Endothelial cell of umbilical vein (primary cell): ENCODE results near the gene CCDC40.

Source experiments
- CTCF ChIP-seq, 2 donors: IDR thresholded peaks; 1 replicate in 1 of 2; 2 replicates in 1 of 2; pipeline ENCODE4 v1.5.1; 2011; ENCODE audit warnings: low read length in 2 of 2, mild to moderate bottlenecking in 2 of 2, moderate library complexity in 2 of 2, control low read depth in 1 of 2, inconsistent platforms in 1 of 2, low read depth in 1 of 2; ENCODE audit not compliant: insufficient read depth in 1 of 2; ENCODE audit errors: extremely low read depth in 1 of 2
- EZH2 ChIP-seq: IDR thresholded peaks from 2 replicates; pipeline ENCODE4 v1.6.1; 2012; ENCODE audit warnings: borderline replicate concordance, low read depth, mild to moderate bottlenecking, moderate library complexity, low read length, inconsistent platforms; ENCODE audit not compliant: severe bottlenecking
- MAX ChIP-seq: IDR thresholded peaks from 2 replicates; pipeline ENCODE4 v1.6.1; 2011; ENCODE audit not compliant: insufficient read depth, insufficient read length
- POLR2A ChIP-seq: IDR thresholded peaks from 2 replicates; pipeline ENCODE4 v1.6.1; 2012; ENCODE audit warnings: low read depth, mild to moderate bottlenecking, control low read depth, low read length

GRCh38 chr17:80091376-80091775 is 54.9 kb downstream of the CCDC40 start:
- no peak for TF ChIP-seq CTCF (IDR thresholded peaks at IDR 0.05; ENCODE audit: extremely low read depth in 1 of 2, insufficient read depth in 1 of 2, low read depth in 1 of 2, low read length in 2 of 2)
- no peak for TF ChIP-seq POLR2A
- TF ChIP-seq EZH2, result no peak
- no peak for TF ChIP-seq MAX
